Activated naive CD4-positive, alpha-beta T cell treated with anti-CD3 and anti-CD28 coated beads, Interleukin-2, amount 50 U/mL, for 72 hours (primary cell): ENCODE results near the gene AGTR1. TPM values are rescaled to one million over a fixed set of nuclear protein-coding genes. Genes with fewer than 3 reads are reported as not detected.

Experiments
- ATAC-seq, 2 donors: fragments of 150-1000 bp; cut with Tn5 transposase; 2 replicates each; pipeline ENCODE4 v1.10.0; 2021; ENCODE audit warnings: mild to moderate bottlenecking in 2 of 2, moderate library complexity in 2 of 2
- DNase-seq, 2 donors: peaks; one replicate each; pipeline ENCODE4 v3.0.0; 2021 to 2022; ENCODE audit warnings: low spot score in 2 of 2
- H3K27ac Mint-ChIP-seq, 2 donors: one replicate each; pipeline ENCODE4 v1.8.0; 2022; ENCODE audit warnings: mild to moderate bottlenecking in 2 of 2, mixed read lengths in 2 of 2
- H3K36me3 Mint-ChIP-seq, 2 donors: one replicate each; pipeline ENCODE4 v1.8.0; 2022; ENCODE audit warnings: mixed read lengths in 2 of 2
- H3K9me3 Mint-ChIP-seq, 2 donors: one replicate each; pipeline ENCODE4 v1.8.0; 2022; ENCODE audit warnings: mixed read lengths in 2 of 2
- total RNA-seq, 2 donors: library from RNA; stranded (reverse); gene quantifications; one replicate each; pipeline ENCODE4 v1.2.3, GENCODE V29; 2022

AGTR1 gene
- not detected for total RNA-seq

GRCh38 chr3:148697306-148698189, at the start of gene AGTR1:
Gene AGTR1, plus strand, starts transcription at chr3:148697903. Its CDS starts 43,133 bp downstream, at chr3:148741036.
- no peak within 1 kb of the TSS for H3K27ac Mint-ChIP-seq
- ATAC-seq, result no peak
- no peak for DNase-seq
- H3K9me3 Mint-ChIP-seq, result peaks cover 0 to 11% of the 10 kb centered on the region in 2 donors
- peaks cover 6 to 7% of the 10 kb centered on the region in 2 donors for H3K36me3 Mint-ChIP-seq

- ATAC-seq (no peak), DNase-seq (no peak)
- Mint-ChIP-seq H3K9me3 (no peaks in the 10 kb centered on the region), H3K36me3 (no peaks in the 10 kb centered on the region), H3K27ac (no peak overlapping the region)
These were observed 48.9 kb upstream of the AGTR1 start for GRCh38 chr3:148648685-148649352.

- Mint-ChIP-seq H3K27ac (no peak overlapping the region), H3K36me3 (no peaks in the 10 kb centered on the region), H3K9me3 (no peaks in the 10 kb centered on the region)
- ATAC-seq, result no peak
- DNase-seq, result no peak
These were observed 46.2 kb upstream of the AGTR1 start for GRCh38 chr3:148651549-148651948.

GRCh38 chr3:148654433-148654832, 43.3 kb upstream of the AGTR1 start:
- Mint-ChIP-seq H3K9me3 (peaks cover 0 to 4% of the 10 kb centered on the region in 2 donors), H3K36me3 (no peaks in the 10 kb centered on the region), H3K27ac (no peak overlapping the region)
- DNase-seq (no peak), ATAC-seq (no peak)

- ATAC-seq (no peak), DNase-seq (no peak)
- no peaks in the 10 kb centered on the region for H3K36me3 Mint-ChIP-seq
- peaks cover 0 to 4% of the 10 kb centered on the region in 2 donors for H3K9me3 Mint-ChIP-seq
- no peak overlapping the region for H3K27ac Mint-ChIP-seq
These were observed 40.2 kb upstream of the AGTR1 start for GRCh38 chr3:148657470-148657869.

- DNase-seq (no peak), ATAC-seq (no peak)
- H3K9me3 Mint-ChIP-seq, result peaks cover 0 to 4% of the 10 kb centered on the region in 2 donors
- no peaks in the 10 kb centered on the region for H3K36me3 Mint-ChIP-seq
- no peak overlapping the region for H3K27ac Mint-ChIP-seq
These were observed 38.2 kb upstream of the AGTR1 start for GRCh38 chr3:148659512-148659911.

GRCh38 chr3:148680289-148680688, 17.4 kb upstream of the AGTR1 start:
- no peak overlapping the region for H3K27ac Mint-ChIP-seq
- DNase-seq (no peak), ATAC-seq (no peak)
- H3K9me3 Mint-ChIP-seq, result peaks cover 3 to 6% of the 10 kb centered on the region in 2 donors
- no peaks in the 10 kb centered on the region for H3K36me3 Mint-ChIP-seq

- Mint-ChIP-seq H3K27ac (no peak overlapping the region), H3K9me3 (peaks cover 3 to 6% of the 10 kb centered on the region in 2 donors), H3K36me3 (no peaks in the 10 kb centered on the region)
- DNase-seq (no peak), ATAC-seq (no peak)
These were observed 16.6 kb upstream of the AGTR1 start for GRCh38 chr3:148681080-148681479.

GRCh38 chr3:148682997-148683396, 14.7 kb upstream of the AGTR1 start:
- ATAC-seq, result no peak
- DNase-seq, result no peak
- Mint-ChIP-seq H3K27ac (no peak overlapping the region), H3K9me3 (peaks cover 3 to 6% of the 10 kb centered on the region in 2 donors), H3K36me3 (no peaks in the 10 kb centered on the region)

GRCh38 chr3:148694116-148694515, 3.6 kb upstream of the AGTR1 start:
- DNase-seq (no peak), ATAC-seq (no peak)
- H3K36me3 Mint-ChIP-seq, result peaks cover 4 to 7% of the 10 kb centered on the region in 2 donors
- H3K9me3 Mint-ChIP-seq, result peaks cover 0 to 8% of the 10 kb centered on the region in 2 donors
- H3K27ac Mint-ChIP-seq, result no peak overlapping the region

GRCh38 chr3:148698190-148698810, 597 bp downstream of the AGTR1 start:
- H3K9me3 Mint-ChIP-seq, result peaks cover 0 to 11% of the 10 kb centered on the region in 2 donors
- peaks cover 6 to 7% of the 10 kb centered on the region in 2 donors for H3K36me3 Mint-ChIP-seq
- no peak overlapping the region for H3K27ac Mint-ChIP-seq
- ATAC-seq, result no peak
- DNase-seq, result no peak

- no peaks in the 10 kb centered on the region for H3K36me3 Mint-ChIP-seq
- no peaks in the 10 kb centered on the region for H3K9me3 Mint-ChIP-seq
- no peak for DNase-seq
- no peak for ATAC-seq
- no peak overlapping the region for H3K27ac Mint-ChIP-seq
These were observed 7.6 kb downstream of the AGTR1 start for GRCh38 chr3:148705314-148705713.

GRCh38 chr3:148707601-148708380, 10.1 kb downstream of the AGTR1 start:
- no peak for DNase-seq

GRCh38 chr3:148708409-148708808, 10.7 kb downstream of the AGTR1 start:
- ATAC-seq (no peak), DNase-seq (no peak)
- Mint-ChIP-seq H3K9me3 (no peaks in the 10 kb centered on the region), H3K27ac (no peak overlapping the region), H3K36me3 (no peaks in the 10 kb centered on the region)

More at GRCh38 chr3:148707601-148708380, 10.1 kb downstream of the AGTR1 start:
- ATAC-seq, result no peak
- no peaks in the 10 kb centered on the region for H3K36me3 Mint-ChIP-seq
- no peak overlapping the region for H3K27ac Mint-ChIP-seq
- no peaks in the 10 kb centered on the region for H3K9me3 Mint-ChIP-seq

GRCh38 chr3:148709560-148710253, 12.0 kb downstream of the AGTR1 start:
- no peaks in the 10 kb centered on the region for H3K36me3 Mint-ChIP-seq
- DNase-seq, result no peak
- no peak overlapping the region for H3K27ac Mint-ChIP-seq
- H3K9me3 Mint-ChIP-seq, result no peaks in the 10 kb centered on the region
- no peak for ATAC-seq

GRCh38 chr3:148710665-148711064, 13.0 kb downstream of the AGTR1 start:
- Mint-ChIP-seq H3K27ac (no peak overlapping the region), H3K36me3 (no peaks in the 10 kb centered on the region), H3K9me3 (no peaks in the 10 kb centered on the region)
- DNase-seq, result no peak
- no peak for ATAC-seq
